VCaP (cell line): ENCODE measurements around the gene IRS1.

Source experiments
- H3K27ac ChIP-seq: fragments of 450-650 bp; 2 replicates; pipeline ENCODE4 v1.5.1; 2017
- CTCF ChIP-seq: fragments of 450-650 bp; conservative IDR thresholded peaks from 2 replicates; pipeline ENCODE4 v1.5.1; 2017; ENCODE audit warnings: mild to moderate bottlenecking, moderate library complexity

The IRS1 gene

GRCh38 chr2:226838722-226839121 is 39.1 kb upstream of the IRS1 start:
- TF ChIP-seq CTCF, result no peak
- peak overlapping the region; percentile 94; the same call in 1 of the 2 replicates for H3K27ac ChIP-seq

DNA sequence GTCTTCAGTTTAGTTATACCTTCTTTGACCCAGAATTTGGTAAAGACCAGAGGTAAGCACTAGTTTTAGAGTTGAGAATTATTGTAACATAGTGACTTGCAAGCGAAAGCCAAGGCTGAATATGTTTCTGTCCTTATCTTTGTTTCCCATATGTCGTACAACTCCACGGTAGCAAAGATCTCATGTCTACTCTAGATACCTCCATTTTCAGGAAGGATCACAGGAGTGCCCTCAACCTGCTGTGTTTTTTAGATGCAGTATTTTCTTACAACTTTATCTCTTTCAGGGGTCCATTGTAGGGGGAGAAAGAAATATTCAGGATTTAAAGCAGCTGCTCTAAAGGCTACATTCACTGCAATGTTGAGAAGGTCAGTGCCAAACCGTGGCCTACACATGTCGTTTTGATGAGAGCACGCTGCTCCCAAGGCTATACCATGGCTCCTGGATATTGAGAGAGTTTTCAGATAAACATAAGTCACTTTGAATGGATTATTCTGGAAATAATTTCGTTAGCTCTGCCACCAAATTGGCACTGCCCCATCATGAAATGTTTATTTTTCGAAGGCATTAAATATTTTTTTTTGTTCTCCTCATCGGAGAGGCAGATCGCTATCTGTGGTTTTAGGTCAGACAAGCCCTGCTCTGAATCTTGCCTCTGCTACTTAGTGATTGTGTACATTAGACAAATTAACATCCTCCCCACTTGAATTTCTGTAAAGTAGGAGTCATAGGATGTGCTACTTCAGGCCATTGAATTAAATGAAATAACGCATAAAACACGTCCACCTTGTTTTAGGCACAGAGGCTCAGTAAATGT is 38.4 kb upstream of the IRS1 start:
- TF ChIP-seq CTCF, result no peak
- peak overlapping the region; percentile 94 for H3K27ac ChIP-seq

GRCh38 chr2:226837334-226837733 is 37.7 kb upstream of the IRS1 start:
- TF ChIP-seq CTCF, result no peak

DNA sequence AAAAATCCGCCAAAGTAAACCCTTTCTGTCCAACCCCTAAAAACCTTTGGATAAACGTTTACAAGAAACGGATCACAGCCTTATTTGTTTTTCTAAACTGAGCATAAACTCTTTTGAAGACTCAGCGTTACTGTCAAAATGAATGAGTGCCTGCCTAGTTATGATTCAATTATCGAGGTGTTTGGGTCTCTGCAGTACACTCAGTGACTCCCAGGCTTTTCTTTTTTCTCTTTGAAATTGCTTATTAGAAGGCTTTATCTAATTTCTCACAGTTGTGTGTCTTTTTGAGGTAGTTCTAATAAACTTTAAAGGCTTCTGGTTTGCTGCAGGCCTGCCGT is 36.9 kb upstream of the IRS1 start:
- peak overlapping the region; percentile 94 for H3K27ac ChIP-seq
- TF ChIP-seq CTCF, result no peak

More at GRCh38 chr2:226837334-226837733, 37.7 kb upstream of the IRS1 start:
- peak overlapping the region; percentile 94 for H3K27ac ChIP-seq

DNA sequence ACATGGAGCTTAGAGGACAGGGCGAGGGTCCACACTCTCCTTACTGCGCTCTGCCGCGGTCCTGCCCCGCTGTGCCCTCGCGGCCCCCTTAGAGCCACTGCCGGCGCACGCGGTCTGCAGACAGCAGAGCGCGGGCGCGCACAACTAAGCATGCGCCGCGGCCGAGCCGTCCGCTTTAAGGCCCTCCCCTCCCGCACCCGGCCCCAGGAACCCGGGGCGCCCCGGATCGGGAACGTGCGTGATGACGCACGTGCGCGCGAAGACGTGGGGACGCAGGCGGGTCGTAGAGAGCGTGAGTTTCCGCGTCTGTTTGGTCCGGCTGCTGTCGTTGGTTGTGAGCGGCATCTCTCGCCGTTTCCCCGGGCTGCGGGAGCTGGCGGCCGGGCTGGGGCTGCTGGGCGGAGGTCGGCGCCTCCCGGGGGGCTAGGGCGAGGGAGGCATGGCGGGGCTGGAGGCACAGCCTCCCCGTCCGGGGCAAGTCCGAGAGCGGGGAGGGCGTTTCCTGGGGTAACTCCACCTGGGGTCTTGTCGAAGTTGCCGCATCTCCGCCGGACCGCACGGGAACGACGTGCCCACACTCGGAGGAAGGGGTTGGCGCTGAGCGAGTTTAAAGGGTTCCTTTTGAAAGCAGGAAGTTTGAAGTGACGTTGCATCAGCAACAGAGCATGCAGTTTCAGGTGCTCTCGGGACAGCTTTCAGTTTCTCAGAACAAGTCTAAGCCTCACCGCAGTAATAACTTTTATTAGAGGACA is 36.4 kb upstream of the IRS1 start, which contains the start of gene RHBDD1:
TSS of gene RHBDD1 (plus strand) at position 259 of the 752 bp plus-strand sequence. CDS start 28,640 bp downstream, outside the sequence.
- peak within 1 kb of the TSS; percentile 94 for H3K27ac ChIP-seq
- no peak for TF ChIP-seq CTCF

DNA sequence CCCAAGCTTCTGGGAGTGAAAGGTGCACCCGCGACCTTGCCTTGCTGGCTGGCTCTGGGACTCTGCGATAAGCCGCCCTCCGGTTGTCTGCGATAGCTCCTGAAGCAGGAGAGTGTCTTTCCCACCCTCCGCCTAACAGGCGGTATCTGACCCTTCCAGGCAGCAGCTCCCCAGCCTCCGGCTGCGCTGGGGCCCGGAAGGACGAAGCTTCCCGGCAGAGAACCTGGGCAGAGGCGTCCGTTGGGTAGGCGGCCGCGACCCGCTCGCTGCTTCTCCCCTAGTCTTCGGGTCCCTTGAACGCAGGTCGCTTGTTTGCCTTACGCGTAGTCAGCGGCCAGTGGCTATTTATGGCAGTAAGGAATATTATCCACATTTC is 35.8 kb upstream of the IRS1 start:
- no peak for TF ChIP-seq CTCF
- peak overlapping the region; percentile 94 for H3K27ac ChIP-seq

- H3K27ac ChIP-seq, result peak overlapping the region; percentile 94
These were observed 35.3 kb upstream of the IRS1 start for GRCh38 chr2:226834880-226835279.

- no peak for TF ChIP-seq CTCF
- H3K27ac ChIP-seq, result no peak overlapping the region
These were observed 32.4 kb upstream of the IRS1 start for GRCh38 chr2:226832061-226832460.
